Left ventricle myocardium superior (tissue), 1 donor: ENCODE measurements around the gene PTH2R. TPM values are rescaled to one million over a fixed set of nuclear protein-coding genes. Genes with fewer than 3 reads are reported as not detected.
"Not testable (repeated sequence)": the region's sequence is repeated elsewhere in the genome, so short reads cannot be mapped to it uniquely, and the experiment has no call there.

Experiments
- ATAC-seq: fragments of 200-7000 bp; cut with Tn5 transposase; one replicate; pipeline ENCODE4 v1.9.1; 2020; ENCODE audit warnings: mild to moderate bottlenecking, moderate library complexity
- DNase-seq: peaks from one replicate; pipeline ENCODE4 v3.0.0-alpha.2; 2020
- intact Hi-C: fragments of 100-400 bp; cut with micrococcal nuclease; formaldehyde crosslinking; loops from one replicate; pipeline ENCODE4 v1.11.0; 2022
- long read RNA-seq: library from polyadenylated mRNA; unstranded; transcript quantifications from one replicate; pipeline ENCODE4 v2.0.0, GENCODE V29; 2021
- total RNA-seq: library from RNA; stranded (reverse); fragmentation: NEBNext Ultra II Directional; extraction: Animal tissue kit (Norgen Biotek cat#: 25700); gene quantifications from one replicate; pipeline ENCODE4 v1.2.1, GENCODE V29; 2021
- donor health status: DM: no; HTN: yes; CAD: no; lungs with severe emphysema.

Gene PTH2R, protein sequence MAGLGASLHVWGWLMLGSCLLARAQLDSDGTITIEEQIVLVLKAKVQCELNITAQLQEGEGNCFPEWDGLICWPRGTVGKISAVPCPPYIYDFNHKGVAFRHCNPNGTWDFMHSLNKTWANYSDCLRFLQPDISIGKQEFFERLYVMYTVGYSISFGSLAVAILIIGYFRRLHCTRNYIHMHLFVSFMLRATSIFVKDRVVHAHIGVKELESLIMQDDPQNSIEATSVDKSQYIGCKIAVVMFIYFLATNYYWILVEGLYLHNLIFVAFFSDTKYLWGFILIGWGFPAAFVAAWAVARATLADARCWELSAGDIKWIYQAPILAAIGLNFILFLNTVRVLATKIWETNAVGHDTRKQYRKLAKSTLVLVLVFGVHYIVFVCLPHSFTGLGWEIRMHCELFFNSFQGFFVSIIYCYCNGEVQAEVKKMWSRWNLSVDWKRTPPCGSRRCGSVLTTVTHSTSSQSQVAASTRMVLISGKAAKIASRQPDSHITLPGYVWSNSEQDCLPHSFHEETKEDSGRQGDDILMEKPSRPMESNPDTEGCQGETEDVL
- not detected for total RNA-seq
- long read RNA-seq: 0 reads

DNA sequence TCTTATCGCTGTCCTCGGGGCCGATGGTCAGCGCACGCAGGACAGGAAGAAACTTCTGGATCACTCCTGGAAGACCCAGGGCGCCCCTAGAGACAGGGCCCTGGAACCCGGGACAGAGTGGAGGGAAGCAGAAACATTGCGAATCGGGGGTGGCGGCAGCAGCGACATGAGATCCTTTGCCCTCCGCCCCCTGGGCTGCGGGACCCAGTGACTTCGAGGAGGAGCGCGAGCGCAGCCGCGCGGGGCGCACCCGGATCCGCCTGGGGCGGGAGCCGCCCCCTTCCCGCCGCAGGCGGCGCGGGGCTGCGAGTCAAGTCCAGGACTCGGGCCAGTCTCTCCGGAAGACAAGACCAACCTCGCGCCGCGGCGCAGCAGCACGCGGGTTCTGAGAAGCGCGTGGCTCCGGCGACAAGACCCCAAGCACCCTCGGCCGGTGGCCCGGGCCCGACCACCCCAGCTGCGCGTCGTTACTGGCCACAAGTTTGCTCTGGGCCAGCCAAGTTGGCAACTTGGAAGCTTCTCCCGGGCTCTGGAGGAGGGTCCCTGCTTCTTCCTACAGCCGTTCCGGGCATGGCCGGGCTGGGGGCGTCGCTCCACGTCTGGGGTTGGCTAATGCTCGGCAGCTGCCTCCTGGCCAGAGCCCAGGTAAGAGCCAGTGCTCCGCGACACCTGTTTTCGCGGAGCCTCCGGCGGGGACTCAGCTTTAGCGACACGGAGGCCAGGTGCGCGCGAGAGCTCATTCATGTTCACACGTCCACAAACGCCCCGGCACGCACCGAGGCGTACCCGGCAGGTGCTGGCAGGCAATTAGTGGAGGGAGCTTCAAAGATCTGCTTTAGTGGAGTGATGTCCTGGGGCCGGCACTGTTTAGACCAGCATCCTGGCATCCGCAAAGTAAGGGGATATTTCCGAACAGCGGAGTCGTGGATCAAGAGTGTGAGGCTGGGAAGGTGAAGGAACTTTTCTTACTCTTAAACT is at the start of gene PTH2R:
Gene PTH2R (plus strand): TSS at position 319 of the 978 bp plus-strand sequence. CDS start 252 bp downstream, at position 571.
- intact Hi-C loops: no loop called here
- ATAC-seq (no peak), DNase-seq (peak; percentile 26)

DNA sequence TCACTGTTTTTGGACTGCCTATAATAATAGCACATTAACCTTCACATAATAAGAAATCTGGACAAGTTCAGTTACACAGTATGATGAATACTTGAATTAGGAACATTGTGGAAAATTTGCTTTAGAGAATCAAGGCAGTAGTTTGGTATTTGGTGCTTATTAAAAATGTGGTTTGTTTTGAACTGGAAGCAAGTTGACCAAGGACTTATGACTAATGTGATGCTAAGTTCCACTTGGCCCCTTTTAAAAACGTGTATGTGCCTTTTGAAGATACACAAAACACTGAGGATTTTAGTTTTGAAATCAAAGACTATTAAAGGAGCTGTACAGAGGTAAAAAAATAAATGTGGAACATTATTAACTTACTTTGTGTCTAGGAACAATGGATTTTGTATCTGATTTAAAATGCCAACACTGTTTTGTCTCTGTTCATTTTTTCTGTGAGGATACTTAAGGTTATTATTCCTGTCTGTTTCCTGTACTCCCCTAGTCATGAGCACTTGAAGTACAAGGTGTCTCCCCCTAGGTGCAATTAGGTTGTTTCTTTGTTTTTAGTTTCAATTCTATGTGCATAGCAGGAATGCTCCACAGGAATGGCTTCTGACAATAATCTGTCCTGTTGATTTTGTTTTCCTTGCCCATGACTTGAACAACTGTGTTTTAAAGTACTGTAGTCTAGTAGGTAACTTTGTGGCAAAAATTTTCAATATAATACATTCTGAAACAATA is 49.6 kb upstream of the PTH2R start:
- ATAC-seq (no peak), DNase-seq (no peak)
- intact Hi-C loops: no loop called here

DNA sequence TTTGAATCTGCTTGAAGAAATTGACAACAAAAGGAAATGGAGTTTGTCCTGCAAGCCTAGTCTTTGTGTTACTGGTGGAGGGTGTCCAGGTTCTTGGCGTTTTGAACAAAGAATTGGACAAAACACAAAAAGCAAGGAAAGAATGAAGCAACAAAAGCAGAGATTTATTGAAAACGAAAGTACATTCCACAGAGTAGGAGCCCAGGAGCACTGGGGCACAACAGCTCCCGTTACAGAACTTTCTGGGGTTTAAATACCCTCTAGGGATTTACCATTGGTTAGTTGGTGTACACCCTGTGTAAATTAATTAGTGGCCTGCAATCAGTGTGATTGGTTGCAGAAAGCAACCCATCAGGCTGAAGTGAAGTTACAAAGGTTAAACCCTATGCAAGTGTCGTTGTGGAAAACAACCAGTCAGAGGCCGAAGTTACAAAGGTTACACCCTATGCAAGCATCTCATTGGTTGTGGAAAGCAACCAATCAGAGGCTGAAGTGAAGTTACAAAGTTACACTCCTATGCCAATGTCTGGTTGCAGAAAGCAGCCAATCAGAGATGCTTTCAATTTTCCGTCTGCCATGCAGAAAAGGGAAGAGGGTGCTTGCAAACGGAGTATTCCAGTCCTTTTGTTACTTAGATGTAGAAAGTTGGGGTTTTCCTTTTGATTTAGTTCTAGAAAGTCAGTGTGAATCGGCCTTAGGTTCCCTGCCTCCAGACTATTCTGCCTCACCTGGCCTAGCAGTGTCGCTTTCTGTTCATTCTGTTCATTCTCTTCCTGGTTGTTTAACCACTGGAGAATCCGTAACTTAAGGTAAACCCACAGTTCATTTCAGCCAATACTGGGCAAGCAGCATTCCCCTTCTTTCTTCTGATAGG is 47.6 kb upstream of the PTH2R start:
- intact Hi-C loops: no loop called here
- ATAC-seq: no peak
- no peak for DNase-seq

DNA sequence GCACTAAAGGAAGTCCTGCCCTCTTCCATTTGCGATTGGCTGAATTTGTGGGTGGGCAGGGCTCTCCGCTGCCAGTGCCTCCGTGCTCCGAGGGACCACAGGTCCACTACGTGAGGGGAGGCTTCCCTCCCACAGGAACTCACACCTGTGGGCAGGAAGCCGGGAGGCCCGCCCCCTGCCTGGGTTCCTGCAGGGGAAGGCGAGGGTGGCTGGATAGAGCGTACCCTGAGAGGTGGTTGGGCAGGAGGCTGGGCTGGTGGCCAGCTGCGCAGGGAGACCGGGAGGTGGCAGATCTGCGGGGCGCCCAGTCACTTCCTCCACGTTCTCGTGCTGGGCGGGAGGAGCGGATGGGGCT is 47.0 kb upstream of the PTH2R start:
- peak; percentile 43 for ATAC-seq
- intact Hi-C loops: no loop called here
- DNase-seq: peak; percentile 25

DNA sequence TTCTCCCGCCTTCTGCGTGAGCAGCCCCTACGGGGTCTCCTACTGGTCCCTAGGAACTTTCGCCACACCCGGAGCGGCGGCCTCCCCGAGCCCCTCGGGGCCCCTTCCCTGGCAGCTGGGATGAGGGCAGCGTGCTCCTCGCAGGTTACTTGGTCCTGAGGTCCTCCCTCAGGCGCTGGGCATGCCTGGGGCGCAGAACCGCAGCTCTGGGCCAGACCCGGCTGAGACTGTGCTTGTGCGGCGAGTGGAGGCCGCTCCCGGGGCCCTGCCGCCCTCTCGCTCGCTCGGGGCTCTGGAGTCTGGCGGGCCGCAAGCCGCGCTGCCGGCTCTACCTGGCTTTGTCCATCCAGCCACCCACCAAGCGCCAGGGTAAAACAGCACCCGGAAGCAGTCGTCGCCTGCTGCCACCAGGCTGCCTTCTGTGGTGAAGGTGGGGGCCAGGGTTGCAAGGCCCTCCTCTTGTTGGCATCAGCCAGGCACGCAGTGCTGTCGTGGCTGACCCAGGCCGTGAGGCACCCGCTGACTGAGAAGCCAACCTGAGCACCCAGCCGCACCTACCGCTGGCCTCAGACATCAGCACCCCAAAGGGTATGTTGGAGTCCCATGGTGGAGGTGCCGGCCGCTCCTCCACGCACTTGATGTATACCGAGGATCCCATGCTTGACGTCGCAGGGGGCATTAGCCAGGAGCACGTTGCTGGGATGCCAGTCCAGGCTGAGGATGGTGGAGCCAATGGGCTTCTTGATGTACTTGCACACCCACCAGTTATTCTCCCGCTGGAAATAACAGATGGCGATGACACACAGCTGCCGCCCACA is 46.1 kb upstream of the PTH2R start:
- DNase-seq: peak; percentile 20
- intact Hi-C loops: no loop called here
- ATAC-seq: no peak

DNA sequence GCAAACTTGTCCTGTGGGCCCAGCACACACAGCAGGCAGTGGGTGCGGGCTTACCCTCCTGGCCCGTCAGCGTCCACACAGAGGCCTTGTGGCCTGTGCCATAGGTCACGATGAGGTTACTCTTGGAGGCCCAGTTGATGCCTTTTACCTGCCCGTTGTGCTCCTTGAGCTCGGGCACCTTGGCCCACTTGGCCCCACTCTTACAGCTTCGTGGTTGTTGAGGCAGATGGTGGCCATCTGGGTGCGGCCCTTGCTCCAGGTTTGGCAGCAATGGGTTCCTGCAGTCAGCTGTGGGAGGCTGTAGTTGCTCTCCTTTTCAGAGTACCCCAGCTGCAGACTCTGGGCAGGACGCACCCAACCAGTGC is 45.5 kb upstream of the PTH2R start:
- ATAC-seq (no peak), DNase-seq (no peak)
- intact Hi-C loops: no loop called here

DNA sequence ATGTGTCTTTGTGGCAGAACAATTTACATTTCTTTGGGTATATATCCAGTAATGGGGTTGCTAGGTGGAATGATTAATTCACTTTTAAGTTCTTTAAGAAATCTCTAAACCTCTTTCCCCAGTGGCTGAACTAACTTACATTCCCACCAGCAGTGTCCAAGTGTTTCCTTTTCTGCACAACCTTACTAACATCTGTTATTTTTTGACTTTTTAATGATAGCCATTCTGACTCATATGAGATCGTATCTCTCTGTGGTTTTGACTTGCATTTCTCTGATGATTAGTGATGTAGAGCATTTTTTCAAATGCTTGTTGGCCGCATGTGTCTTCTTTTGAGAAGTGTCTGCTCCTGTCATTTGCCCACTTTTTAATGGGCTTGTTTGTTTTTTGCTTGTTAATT is 43.1 kb upstream of the PTH2R start:
- intact Hi-C loops: no loop called here
- DNase-seq (no peak), ATAC-seq (no peak)

DNA sequence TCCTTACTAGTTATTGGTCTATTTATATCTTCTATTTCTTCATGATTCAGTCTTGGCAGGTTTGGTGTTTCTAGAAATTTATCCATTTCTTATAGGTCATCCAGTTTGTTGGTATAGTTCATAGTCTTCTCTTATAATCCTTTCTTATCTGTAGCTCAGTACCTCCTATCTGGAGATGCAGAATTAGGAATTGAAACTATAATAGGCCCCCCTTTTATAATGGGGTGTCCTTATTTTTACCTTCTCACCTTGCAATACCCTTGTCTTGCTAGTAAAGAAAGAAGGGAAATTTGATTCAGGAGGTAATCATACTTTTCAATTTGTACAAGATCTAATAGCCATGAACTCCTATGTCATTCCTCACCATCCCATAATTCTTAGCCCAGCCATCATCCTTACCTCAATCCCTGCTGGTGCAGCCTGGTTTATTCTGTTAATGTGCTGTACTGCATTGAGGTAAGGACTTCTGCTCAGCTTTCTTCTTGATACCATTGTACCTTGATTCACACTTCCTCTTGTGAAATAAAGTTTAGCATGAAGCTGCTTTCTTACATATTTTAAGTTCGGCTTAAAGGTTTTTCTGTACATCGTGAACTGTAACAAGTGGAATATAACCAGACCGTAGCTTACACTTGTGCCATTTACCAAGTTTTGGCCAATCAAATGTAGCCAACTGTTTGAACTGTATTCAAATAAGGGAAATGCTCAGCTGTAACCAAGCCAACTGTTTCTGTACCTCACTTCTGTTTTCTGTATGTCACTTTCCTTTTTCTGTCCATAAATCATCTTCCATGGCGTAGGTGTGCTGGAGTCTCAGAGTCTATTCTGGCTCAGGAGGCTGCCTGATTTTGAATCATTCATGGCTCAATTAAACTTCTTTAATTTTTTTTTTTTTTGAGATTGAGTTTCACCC is 40.1 kb upstream of the PTH2R start:
- ATAC-seq (no peak), DNase-seq (no peak)
- intact Hi-C loops: no loop called here

DNA sequence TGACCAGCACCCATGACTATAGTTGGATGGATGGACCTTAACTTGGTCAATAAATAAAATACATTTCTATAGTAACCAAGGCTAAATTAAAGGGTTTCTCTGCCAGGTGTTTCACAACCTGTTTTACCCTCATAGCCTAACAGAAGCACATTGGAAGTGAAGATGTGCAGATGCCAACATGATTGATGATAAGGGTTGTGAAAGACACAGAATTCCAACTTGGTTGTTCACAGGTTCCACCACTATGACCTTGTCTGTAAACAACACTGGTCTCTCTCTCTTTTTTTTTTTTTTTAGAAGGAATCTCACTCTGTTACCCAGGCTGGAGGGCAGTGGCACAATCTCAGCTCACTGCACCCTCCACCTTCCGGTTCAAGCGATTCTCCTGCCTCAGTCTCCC is 37.5 kb upstream of the PTH2R start:
- ATAC-seq (no peak), DNase-seq (no peak)
- intact Hi-C loops: no loop called here

DNA sequence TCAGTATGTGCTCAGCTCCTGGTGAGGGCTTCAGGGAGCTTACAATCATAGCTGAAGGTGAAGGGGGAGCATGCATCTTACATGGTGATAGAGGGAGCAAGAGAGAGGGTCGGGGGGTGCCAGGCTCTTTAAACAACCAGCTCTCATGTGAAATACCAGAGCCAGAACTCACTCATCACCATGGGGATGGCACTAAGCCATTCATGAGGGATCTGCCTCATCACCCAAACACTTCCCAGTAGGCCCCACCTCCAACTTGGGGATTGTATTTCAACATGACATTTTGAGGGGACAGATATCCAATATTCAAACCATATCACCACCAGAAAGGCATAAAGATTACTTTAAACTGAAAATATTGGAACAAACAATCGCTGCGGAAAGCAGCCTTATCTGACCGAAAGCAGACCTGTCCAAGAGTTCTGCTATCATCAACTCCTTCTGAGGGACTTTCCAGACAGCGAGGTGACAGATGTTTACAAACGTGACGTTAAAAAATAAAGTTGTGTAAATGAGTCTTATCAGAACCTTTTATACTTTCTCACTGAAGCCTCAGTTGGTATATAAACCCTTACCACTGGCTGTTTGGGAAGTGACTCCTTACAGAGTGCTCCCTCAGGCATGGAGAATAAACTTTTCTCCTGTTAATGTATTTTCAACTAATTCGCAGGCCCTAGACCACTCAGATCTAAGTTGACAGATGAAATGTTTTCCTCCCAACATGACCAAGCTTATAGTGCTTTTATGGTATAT is 35.5 kb upstream of the PTH2R start:
- no peak for ATAC-seq
- intact Hi-C loops: no loop called here
- no peak for DNase-seq

DNA sequence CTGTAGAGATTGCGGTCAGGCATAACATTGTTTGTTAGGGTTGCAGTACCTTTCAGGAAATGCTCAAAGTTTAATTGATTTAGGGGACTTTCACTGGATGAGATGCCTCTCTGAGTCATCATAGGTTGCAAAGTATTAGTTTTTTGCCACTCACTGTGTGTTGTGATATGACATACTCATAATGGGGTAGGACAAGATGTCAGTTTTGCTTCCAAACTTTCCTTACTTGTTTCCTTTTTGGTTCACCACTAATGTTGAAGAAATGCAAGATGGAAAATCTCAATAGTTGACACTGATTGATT is 35.0 kb upstream of the PTH2R start:
- intact Hi-C loops: no loop called here
- DNase-seq: no peak
- ATAC-seq: no peak

DNA sequence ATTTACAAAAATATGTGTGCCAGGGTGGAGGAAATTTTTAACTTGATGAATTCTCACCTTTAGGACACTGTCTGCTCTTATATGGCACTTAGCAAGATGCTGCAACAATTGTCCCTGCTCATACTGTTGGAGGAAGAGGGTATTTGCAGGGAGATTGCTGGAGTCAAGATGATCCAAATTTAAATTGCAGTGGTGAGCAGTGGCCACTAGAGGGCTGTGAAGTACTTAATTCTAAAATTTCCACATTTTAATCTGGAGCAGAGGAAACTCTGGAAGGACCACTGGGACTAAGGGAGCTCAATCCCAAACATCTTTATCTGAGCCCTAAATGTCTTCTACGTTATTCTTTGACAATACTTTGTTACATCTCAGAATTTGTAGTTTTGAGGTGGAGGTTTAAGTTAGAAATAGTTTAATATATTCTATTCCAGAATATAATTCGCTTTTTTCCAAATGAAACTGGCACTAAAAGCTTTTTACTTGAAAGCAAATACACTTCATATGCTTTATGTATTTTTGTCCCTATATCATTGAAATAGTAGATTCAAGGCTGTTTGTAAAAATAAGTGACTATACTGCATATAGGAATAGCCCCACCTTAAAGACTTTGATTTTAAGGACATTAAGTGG is 33.0 kb upstream of the PTH2R start:
- intact Hi-C loops: no loop called here
- ATAC-seq: no peak
- DNase-seq: no peak

DNA sequence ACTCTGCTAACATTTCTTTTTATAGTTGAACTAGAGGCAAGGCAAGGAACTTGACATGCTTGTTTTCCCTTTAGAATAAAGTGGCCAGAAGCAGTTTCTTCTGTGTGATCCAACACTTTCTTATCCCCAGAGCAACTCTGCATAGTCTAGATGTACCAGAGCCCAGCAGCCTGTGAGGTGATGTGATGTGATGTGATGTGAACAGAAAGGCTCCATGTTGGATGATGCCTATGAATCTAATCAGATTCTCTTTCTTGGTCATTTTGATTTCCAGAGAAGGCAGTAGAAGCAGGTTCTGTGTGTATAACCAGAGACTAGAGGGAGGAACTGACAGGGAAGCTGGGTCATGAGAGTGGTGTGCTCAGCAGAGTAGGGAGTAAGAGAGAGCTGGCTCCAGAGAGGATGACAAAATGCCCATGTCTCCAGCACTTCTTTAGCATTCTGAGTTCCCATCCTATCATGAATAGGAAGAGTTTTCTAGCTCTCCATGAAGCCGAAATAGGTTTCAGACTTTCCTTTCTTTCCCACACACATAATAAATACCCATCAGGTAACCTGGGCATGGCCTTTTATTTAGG is 31.0 kb upstream of the PTH2R start:
- intact Hi-C loops: no loop called here

DNA sequence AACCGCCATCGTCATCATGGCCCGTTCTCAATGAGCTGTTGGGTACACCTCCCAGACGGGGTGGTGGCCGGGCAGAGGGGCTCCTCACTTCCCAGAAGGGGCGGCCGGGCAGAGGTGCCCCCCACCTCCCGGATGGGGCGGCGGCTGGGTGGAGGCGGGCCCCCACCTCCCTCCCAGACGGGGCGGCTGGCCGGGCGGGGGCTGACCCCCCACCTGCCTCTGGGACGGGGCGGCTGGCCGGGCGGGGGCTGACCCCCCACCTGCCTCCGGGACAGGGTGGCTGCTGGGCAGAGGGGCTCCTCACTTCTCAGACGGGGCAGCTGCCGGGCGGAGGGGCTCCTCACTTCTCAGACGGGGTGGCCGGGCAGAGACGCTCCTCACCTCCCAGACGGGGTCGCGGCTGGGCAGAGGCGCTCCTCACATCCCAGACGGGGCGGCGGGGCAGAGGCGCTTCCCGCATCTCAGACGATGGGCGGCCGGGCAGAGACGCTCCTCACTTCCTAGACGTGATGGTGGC is 29.2 kb upstream of the PTH2R start:
- intact Hi-C loops, ATAC-seq, DNase-seq: not testable (repeated sequence)

More for the DNA sequence above, 31.0 kb upstream of the PTH2R start:
- DNase-seq (no peak), ATAC-seq (no peak)

DNA sequence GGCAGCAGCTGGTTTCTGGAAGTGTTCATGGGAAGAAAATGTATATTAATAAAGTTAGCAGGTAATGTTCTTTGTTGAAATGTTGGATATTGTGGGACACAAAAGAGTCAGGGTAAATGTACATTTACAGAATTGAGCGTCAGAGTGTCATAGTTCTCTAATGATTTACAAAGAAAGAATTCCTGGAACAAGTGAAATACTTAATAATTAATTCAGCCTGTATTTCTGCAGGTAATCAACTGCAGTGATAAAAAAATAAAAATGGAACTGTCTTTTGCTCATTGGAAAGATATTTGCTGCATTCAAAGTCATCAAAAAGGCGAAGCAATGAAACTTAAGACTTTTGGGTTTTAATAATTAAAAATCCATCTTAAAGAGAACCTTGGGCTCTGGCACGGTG is 27.4 kb upstream of the PTH2R start:
- ATAC-seq (no peak), DNase-seq (no peak)
- intact Hi-C loops: no loop called here
